RWPE1 (cell line): Measurements from ENCODE around the gene DDRGK1.
A peak's percentile ranks its signal among the peaks of the same experiment; 100 is the strongest.
"Not testable (repeated sequence)": the region's sequence is repeated elsewhere in the genome, so short reads cannot be mapped to it uniquely, and the experiment has no call there.

Experiments
- CTCF ChIA-PET: fragments of 350-600 bp; sonication (Branson Sonifier 250); formaldehyde crosslinking; extraction: SDS; loops from one replicate; lab custom pipeline; 2021; lab: Yijun Ruan, JAX
- POLR2A ChIA-PET: fragments of 400-600 bp; formaldehyde crosslinking; extraction: SDS; loops from one replicate; lab custom pipeline; 2020; ENCODE audit warnings: antibody characterized with exemption; ENCODE audit not compliant: low non-redundant PET; lab: Yijun Ruan, JAX
- DNase-seq: peaks from one replicate; pipeline ENCODE4 v3.0.0; 2012; ENCODE audit warnings: low spot score
- H3K27ac ChIP-seq: fragments of 450-650 bp; 2 replicates; pipeline ENCODE4 v1.5.1; 2017
- TF ChIP-seq, protein P1 (sequence below): fragments of 450-650 bp; conservative IDR thresholded peaks from 2 replicates; pipeline ENCODE4 v1.5.1; 2017; ENCODE audit warnings: low read depth, mild to moderate bottlenecking

Gene DDRGK1

DNA sequence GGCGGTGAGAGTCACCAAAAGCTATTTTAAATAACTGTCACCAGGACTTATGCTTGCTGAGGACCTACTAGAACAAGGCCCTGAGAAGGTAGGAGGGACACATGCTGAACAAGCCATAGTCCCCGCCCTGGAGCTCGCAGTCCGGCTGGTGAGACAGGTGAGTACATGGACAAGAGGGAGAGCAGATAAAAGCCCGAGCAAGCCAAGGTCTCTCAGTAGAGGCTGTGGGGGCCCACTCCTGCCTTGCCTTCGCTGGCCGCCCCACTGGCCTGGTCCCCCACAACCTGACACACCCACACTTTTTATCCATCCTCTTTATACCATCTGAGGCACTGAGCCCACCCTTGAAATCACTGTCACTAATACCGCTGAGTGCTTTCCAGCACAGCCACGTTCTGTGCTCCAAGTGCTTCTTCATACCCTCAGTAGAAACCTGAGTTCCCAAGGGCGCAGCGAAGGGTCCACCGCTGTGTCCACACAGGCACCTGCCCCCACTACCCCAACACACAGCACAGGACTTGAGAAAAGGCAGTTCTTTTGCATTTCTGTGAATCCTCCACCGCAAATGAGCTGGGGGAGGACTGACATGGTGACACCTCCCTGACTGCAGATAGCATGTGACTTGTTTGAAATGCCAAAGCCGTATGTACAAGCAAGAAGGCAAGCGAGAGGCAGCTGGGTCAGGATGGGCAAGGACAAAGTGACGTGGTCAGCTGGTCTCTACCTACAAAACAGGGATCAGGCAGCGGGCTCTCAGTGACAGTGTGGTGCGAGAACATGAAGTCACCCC, 12.1 kb downstream of the DDRGK1 start:
- DNase-seq: no peak
- ChIA-PET CTCF (interaction anchor here (0.7 kb wide), 1 partner anchor 791 kb away, joined by 4 read pairs; no protein-coding TSS in a partner anchor), POLR2A (no interaction called here)
- TF ChIP-seq, protein P1, sequence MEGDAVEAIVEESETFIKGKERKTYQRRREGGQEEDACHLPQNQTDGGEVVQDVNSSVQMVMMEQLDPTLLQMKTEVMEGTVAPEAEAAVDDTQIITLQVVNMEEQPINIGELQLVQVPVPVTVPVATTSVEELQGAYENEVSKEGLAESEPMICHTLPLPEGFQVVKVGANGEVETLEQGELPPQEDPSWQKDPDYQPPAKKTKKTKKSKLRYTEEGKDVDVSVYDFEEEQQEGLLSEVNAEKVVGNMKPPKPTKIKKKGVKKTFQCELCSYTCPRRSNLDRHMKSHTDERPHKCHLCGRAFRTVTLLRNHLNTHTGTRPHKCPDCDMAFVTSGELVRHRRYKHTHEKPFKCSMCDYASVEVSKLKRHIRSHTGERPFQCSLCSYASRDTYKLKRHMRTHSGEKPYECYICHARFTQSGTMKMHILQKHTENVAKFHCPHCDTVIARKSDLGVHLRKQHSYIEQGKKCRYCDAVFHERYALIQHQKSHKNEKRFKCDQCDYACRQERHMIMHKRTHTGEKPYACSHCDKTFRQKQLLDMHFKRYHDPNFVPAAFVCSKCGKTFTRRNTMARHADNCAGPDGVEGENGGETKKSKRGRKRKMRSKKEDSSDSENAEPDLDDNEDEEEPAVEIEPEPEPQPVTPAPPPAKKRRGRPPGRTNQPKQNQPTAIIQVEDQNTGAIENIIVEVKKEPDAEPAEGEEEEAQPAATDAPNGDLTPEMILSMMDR: no peak
- H3K27ac ChIP-seq: 0 out of 2 replicates have a peak overlapping the region, but pooled peaks have one; percentile 38

DNA sequence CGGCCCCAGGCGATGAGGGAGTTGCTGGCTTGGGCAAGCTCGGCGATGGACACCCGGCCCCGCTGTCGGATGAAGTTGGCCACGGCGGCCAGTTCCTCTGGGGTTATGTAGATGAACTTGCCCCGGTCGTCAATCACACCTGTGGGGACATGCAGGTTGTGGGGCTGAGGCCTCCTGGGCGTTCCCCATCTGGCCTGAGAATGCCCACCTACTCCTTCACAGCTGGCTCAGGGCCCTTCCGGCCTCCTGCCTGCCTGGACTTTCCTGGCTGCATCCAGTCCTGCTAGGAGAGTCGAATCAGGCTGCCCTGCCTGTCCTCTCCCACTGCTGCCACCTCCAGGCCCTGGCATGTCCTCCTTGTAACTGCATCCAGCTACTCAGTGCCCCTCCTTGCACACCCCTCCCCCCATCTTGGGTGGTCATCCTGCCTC, 13.8 kb downstream of the DDRGK1 start:
- TF ChIP-seq, protein P1: no peak
- POLR2A ChIA-PET: no interaction called here
- no peak overlapping the region for H3K27ac ChIP-seq
- DNase-seq: no peak
- CTCF ChIA-PET: no interaction called here

DNA sequence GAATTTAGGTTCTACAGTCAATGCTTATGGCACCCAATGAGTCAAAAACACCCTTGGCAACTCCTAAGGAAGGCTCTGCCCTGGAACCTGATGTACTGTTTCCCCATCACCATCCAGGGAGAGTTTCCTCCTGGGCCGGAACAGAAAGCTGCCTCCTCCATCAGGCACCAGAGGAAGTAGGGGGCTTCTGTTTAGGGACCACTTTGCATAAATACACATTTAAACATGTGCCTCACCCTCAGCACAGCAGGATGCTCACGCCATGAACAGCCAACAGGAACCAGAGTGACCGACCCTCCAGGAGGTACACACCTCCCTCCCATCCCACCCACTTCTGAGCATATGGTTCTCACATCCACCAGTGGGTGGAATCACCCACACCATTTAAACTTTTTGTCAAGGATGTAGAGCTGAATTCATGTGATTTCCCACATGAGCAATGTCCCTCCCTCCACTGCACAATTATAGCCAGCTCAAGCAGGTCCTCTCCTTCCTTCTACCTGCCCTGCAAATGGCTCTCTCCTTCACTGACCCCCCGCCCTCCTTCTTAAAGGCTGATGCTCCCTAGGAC, 14.8 kb downstream of the DDRGK1 start:
- H3K27ac ChIP-seq: 0 out of 2 replicates have a peak overlapping the region, but pooled peaks have one; percentile 13
- DNase-seq: no peak
- ChIA-PET CTCF (interaction anchor here (0.5 kb wide), 1 partner anchor 45 kb away, joined by 4 read pairs; no protein-coding TSS in a partner anchor), POLR2A (interaction anchor here (0.5 kb wide), 2 partner anchors 31 to 646 kb away, joined by 3 to 5 read pairs; no protein-coding TSS in a partner anchor)
- TF ChIP-seq, protein P1: no peak

DNA sequence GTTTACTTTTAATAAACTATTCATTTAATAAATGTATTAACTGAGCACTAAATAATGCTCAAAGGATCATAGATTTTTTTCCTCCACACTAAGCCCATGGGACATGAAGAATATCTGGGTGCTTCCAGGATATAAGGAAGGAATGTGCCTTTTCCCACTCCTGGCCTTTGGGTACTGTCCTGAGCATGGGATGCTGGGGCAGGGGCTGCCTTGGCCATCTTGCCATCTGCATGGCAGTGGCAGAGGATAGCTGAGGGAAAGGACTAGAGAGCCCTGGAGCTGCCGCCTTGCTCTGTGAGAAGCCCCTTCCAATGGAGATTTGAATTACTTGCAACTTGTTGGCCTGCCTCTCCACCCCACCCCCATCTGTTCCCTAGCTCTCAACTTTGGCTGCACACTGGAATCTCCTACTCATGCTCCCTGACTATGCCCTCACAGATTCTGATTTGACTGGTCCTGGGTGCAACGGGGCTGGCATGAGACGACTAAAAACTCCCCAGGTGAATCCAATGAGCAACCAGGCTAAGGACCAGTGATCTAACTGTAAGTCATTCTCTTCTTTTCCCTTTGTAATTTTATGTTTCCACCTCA, 15.6 kb downstream of the DDRGK1 start:
- DNase-seq: no peak
- TF ChIP-seq, protein P1: no peak
- peak overlapping the region; percentile 43 for H3K27ac ChIP-seq
- ChIA-PET CTCF (no interaction called here), POLR2A (no interaction called here)

DNA sequence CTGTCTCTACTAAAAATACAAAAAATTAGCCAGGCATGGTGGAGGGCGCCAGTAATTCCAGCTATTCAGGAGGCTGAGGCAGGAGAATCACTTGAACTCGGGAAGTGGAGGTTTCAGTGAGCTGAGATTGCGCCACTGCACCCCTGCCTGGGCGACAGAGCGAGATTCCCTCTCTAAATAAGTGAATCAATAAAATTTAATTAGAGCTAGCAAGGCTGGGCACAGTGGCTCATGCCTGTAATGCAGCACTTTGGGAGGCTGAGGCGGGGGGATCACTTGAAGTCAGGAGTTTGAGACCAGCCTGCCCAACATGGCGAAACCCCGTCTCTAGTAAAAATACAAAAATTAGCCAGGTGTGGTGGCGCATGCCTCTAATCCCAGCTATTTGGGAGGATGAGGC, 16.6 kb downstream of the DDRGK1 start:
- CTCF ChIA-PET, POLR2A ChIA-PET, DNase-seq: not testable (repeated sequence)
- H3K27ac ChIP-seq: peak overlapping the region; percentile 21

DNA sequence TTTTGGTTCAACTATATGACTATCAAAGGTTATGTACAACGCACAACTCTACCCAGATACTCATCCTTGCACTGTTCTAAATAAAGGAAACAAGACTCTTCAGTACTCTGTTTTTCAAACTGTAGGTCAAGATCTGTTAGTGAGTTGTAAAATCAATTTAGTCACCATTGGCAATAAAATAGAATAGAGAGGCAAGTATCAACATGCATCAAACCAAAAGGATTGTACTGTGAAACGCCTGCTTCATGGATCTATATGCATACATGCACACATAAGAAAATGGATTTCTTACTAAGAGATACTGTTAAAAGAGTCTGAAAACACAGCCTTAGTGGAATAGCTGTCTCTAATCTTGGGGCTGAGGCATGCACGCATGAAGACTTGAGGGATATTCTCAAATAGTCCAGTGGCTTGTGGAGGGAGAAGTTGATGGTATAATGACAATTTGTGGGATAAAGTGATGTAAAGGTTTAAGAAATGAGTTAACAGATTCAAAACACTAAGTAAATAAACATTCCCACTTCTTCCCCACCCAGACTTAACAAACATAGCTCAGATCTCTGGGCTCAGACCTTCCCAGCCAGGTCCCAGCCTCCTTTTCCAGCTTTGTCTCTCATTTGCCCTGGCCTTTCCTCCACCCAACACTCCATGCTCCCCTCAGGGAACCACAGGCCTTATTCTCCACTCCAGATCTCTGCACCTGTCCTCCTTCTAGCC, 20.4 kb downstream of the DDRGK1 start:
- ChIA-PET POLR2A (interaction anchor here (1.1 kb wide), 1 partner anchor 56 kb away, joined by 3 read pairs; no protein-coding TSS in a partner anchor), CTCF (interaction anchor here (0.6 to 1.1 kb wide), 2 partner anchors 32 to 34 kb away, joined by 3 to 8 read pairs; no protein-coding TSS in a partner anchor)
- TF ChIP-seq, protein P1: no peak
- no peak for DNase-seq
- H3K27ac ChIP-seq: peak overlapping the region; percentile 15; the same call in 1 of the 2 replicates

DNA sequence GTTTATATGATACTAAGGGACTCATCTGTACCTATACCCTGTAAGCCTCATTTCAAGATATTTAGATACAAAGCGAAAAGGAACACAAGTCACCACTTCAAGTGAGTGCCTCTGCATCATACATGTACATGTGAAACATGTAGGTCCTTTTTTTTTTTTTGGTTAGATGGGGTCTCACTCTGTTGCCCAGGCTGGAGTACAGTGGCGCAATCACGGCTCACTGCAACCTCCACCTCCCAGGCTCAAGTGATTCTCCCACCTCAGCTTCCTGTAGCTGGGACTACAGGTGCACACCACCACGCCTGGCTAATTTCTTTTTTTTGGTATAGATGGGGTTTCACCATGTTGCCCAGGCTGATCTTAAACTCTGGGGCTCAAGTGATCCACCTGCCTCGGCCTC, 22.1 kb downstream of the DDRGK1 start:
- CTCF ChIA-PET: not testable (repeated sequence)

More for the DNA sequence above, 22.1 kb downstream of the DDRGK1 start:
- POLR2A ChIA-PET: interaction anchor here (0.7 kb wide), 1 partner anchor 1283 kb away, joined by 4 read pairs; no protein-coding TSS in a partner anchor
- not testable (repeated sequence) for DNase-seq, H3K27ac ChIP-seq
